ENCODE measurements around the gene SETD4. TPM values are rescaled to one million over a fixed set of nuclear protein-coding genes. Genes with fewer than 3 reads are reported as not detected.

SETD4 gene, protein sequence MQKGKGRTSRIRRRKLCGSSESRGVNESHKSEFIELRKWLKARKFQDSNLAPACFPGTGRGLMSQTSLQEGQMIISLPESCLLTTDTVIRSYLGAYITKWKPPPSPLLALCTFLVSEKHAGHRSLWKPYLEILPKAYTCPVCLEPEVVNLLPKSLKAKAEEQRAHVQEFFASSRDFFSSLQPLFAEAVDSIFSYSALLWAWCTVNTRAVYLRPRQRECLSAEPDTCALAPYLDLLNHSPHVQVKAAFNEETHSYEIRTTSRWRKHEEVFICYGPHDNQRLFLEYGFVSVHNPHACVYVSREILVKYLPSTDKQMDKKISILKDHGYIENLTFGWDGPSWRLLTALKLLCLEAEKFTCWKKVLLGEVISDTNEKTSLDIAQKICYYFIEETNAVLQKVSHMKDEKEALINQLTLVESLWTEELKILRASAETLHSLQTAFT
- total RNA-seq (48.5 and 51.5 TPM in 2 replicates), polyA plus RNA-seq (15.1 and 18.3 TPM in 2 replicates), polyA minus RNA-seq (9.9 and 12.3 TPM in 2 replicates)
- total RNA-seq (2013) = 14.0 TPM

GRCh38 chr21:36060159-36060921 is at the start of gene SETD4:
Gene SETD4 (minus strand): TSS chr21:36060526. CDS start chr21:36058888, 1,638 bp downstream.
- peak within 1 kb of the TSS; percentile 80 to 95 (median 95) for H3K4me3 ChIP-seq (ENCODE audit: control extremely low read depth in 1 of 5, extremely low read depth in 1 of 5, insufficient read depth in 1 of 5, low read depth in 2 of 5, low read length in 4 of 5)
- no peak for TF ChIP-seq EZH2 (IDR thresholded peaks at IDR 0.05; ENCODE audit: borderline replicate concordance, insufficient read depth, low read depth, low read length, poor library complexity, severe bottlenecking)
- TF ChIP-seq, protein P1, sequence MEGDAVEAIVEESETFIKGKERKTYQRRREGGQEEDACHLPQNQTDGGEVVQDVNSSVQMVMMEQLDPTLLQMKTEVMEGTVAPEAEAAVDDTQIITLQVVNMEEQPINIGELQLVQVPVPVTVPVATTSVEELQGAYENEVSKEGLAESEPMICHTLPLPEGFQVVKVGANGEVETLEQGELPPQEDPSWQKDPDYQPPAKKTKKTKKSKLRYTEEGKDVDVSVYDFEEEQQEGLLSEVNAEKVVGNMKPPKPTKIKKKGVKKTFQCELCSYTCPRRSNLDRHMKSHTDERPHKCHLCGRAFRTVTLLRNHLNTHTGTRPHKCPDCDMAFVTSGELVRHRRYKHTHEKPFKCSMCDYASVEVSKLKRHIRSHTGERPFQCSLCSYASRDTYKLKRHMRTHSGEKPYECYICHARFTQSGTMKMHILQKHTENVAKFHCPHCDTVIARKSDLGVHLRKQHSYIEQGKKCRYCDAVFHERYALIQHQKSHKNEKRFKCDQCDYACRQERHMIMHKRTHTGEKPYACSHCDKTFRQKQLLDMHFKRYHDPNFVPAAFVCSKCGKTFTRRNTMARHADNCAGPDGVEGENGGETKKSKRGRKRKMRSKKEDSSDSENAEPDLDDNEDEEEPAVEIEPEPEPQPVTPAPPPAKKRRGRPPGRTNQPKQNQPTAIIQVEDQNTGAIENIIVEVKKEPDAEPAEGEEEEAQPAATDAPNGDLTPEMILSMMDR (IDR thresholded peaks at IDR 0.05) = no peak

More at GRCh38 chr21:36060159-36060921, at the start of gene SETD4:
- no peaks in the 10 kb centered on the region for H3K9me3 ChIP-seq (ENCODE audit: control extremely low read depth in 1 of 3, control insufficient read depth in 2 of 3, insufficient read depth in 1 of 3, low read length in 2 of 3)
- H2AFZ ChIP-seq (ENCODE audit: insufficient read depth, low read depth, low read length, poor library complexity, severe bottlenecking) = peak within 1 kb of the TSS; percentile 98
- peaks cover 3 to 15% of the 10 kb centered on the region in 2 donors for H3K4me1 ChIP-seq (ENCODE audit: control insufficient read depth in 2 of 2, insufficient read depth in 2 of 2, low read length in 2 of 2)
- Mint-ChIP-seq H3K4me1 (peaks cover 22% of the 10 kb centered on the region), H3K4me3 (peak within 1 kb of the TSS; percentile 92), H3K27ac (peak within 1 kb of the TSS; percentile 97), H3K27me3 (no peaks in the 10 kb centered on the region), H3K9me3 (ENCODE audit: insufficient read depth) (no peaks in the 10 kb centered on the region)
- ATAC-seq (ENCODE audit: low read depth) (peak; percentile 89), DNase-seq (peak; percentile 96)
- peak within 1 kb of the TSS; percentile 98 for H3K4me2 ChIP-seq (replicated peaks; ENCODE audit: low read depth, low read length, poor library complexity, severe bottlenecking)
- H3K9ac ChIP-seq (ENCODE audit: low read length) = peak within 1 kb of the TSS; percentile 88
- ChIA-PET POLR2A (interaction anchor here (0.5 to 1.7 kb wide), 11 partner anchors 9 to 260 kb away, joined by 3 to 28 read pairs (median 4); partner anchors contain the start of genes CBR1, CBR3 and MORC3), CTCF (interaction anchor here (0.6 to 3.4 kb wide), 7 partner anchors 9 to 52 kb away, joined by 3 to 15 read pairs (median 4); partner anchors contain the start of gene CBR1)
- intact Hi-C loops (cut with micrococcal nuclease) = loop anchor here (1.0 to 10.0 kb wide), 8 partner anchors 9 to 1986 kb away; partner anchors contain the start of genes DYRK1A, MORC3, MRPS6 and SLC5A3
- peaks cover 28% of the 10 kb centered on the region for H3K79me2 ChIP-seq (ENCODE audit: control insufficient read depth, insufficient read depth, low read length)
- peak within 1 kb of the TSS; percentile 73 to 90 for H3K27ac ChIP-seq (ENCODE audit: low read length in 2 of 2)
- H4K20me1 ChIP-seq (ENCODE audit: control insufficient read depth, insufficient read depth, low read length, poor library complexity, severe bottlenecking) = no peaks in the 10 kb centered on the region
- no peaks in the 10 kb centered on the region for H3K27me3 ChIP-seq (replicated peaks in 1 of 4; ENCODE audit: control extremely low read depth in 1 of 4, control insufficient read depth in 3 of 4, insufficient read depth in 4 of 4, low read length in 3 of 4)
- WGBS (ENCODE audit: insufficient coverage) = under 1% methylated on average over 53 of the region's 57 CpGs
- H3K36me3 ChIP-seq (replicated peaks in 1 of 2; ENCODE audit: control extremely low read depth in 1 of 2, control insufficient read depth in 1 of 2, extremely low read depth in 1 of 2, insufficient read depth in 2 of 2, low read length in 1 of 2) = peaks cover 0 to 29% of the 10 kb centered on the region in 2 experiments
